ENCODE results near the gene RRAS2. TPM values are rescaled to one million over a fixed set of nuclear protein-coding genes. Genes with fewer than 3 reads are reported as not detected.
"Not testable (repeated sequence)": the region's sequence is repeated elsewhere in the genome, so short reads cannot be mapped to it uniquely, and the experiment has no call there.

Gene RRAS2
- total RNA-seq, result 10 to 100 TPM; 19.8 to 59.3 (median 28.3) TPM
- polyA plus RNA-seq, result 10 to 100 TPM in 2 of 3 donors, 1 to 10 TPM in 1; 9.2 to 28.3 (median 10.7) TPM
- long read RNA-seq, donor 1, partial matches to known transcripts, result 0 of 3 reads
- long read RNA-seq, donor 1, other reads (novel, unspliced or antisense), result 0 of 3 reads
- long read RNA-seq, donor 2, transcript RRAS2-201 (6 exons, 1,516 nt), result major isoform, 6 of 6 reads
- long read RNA-seq, donor 2, partial matches to known transcripts, result 0 of 6 reads
- long read RNA-seq, donor 2, other reads (novel, unspliced or antisense), result 0 of 6 reads
- long read RNA-seq, donor 3, partial matches to known transcripts, result 0 of 2 reads
- long read RNA-seq, donor 3, other reads (novel, unspliced or antisense), result 0 of 2 reads
- long read RNA-seq, donor 4, partial matches to known transcripts, result 1 of 3 reads
- long read RNA-seq, donor 4, other reads (novel, unspliced or antisense), result 1 of 3 reads
- long read RNA-seq, donor 5, transcript RRAS2-201 (6 exons, 1,516 nt), result major isoform, 21 of 27 reads
- long read RNA-seq, donor 5, partial matches to known transcripts, result 0 of 27 reads
- long read RNA-seq, donor 5, other reads (novel, unspliced or antisense), result 4 of 27 reads
- long read RNA-seq, donor 6, partial matches to known transcripts, result 0 of 2 reads
- long read RNA-seq, donor 6, other reads (novel, unspliced or antisense), result 1 of 2 reads
- long read RNA-seq, donor 7, partial matches to known transcripts, result 0 of 3 reads
- long read RNA-seq, donor 7, other reads (novel, unspliced or antisense), result 0 of 3 reads
- long read RNA-seq, donor 8, partial matches to known transcripts, result 0 of 5 reads
- long read RNA-seq, donor 8, other reads (novel, unspliced or antisense), result 0 of 5 reads
- long read RNA-seq, donor 9, partial matches to known transcripts, result 0 of 3 reads
- long read RNA-seq, donor 9, other reads (novel, unspliced or antisense), result 0 of 3 reads
- long read RNA-seq, donor 10, partial matches to known transcripts, result 0 of 2 reads
- long read RNA-seq, donor 10, other reads (novel, unspliced or antisense), result 0 of 2 reads

DNA sequence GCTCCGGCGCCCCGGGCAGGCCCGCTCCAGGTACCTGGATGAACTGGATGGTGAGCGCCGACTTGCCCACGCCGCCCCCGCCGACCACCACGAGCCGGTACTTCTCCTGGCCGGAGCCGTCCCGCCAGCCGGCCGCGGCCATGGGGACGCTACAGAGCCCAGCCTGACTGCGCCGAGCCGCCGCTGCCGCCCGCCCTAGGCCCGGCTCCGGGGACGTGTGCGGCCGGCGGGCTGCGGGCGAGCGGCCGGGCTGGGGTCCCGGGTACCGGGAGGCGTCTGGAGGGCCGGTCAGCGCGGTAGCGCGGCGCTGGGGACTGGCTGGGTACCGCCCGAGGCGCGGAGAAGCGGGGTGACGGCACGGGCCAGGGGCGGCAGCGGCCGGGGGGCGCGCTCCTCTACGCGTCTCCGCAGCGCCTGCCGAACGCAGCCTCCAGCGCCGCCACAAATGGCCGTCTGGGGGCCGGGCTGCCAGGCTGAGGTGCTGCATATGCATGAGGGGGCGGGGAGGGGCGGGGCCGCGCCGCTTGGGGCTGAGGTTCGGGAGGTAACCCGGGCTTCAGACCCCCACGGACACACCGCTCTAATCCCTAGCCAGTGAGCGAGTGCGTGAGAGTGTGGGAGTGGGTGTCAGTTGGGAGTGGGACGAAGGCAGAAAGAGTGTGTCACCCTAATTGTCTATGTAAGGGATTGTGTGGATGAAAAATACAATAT lies at the start of gene RRAS2:
TSS of gene RRAS2 (minus strand) at position 455 of the 711 bp plus-strand sequence. CDS start at position 142, 313 bp downstream.
- Histone ChIP-seq H3K4me3 (peak within 1 kb of the TSS; percentile 51 to 96 (median 59)), H3K9me3 (replicated peaks in 1 of 3) (no peaks in the 10 kb centered on the region), H3K27me3 (no peaks in the 10 kb centered on the region), H3K27ac (peak within 1 kb of the TSS in 4 of 5 donors; percentile 59 to 90 (median 62)), H3K4me1 (replicated peaks in 1 of 2) (peaks cover 5 to 9% of the 10 kb centered on the region in 2 donors), H3K36me3 (replicated peaks in 1 of 2) (no peaks in the 10 kb centered on the region)
- DNase-seq, result peak; percentile 65 to 78 (median 74)
- TF ChIP-seq, protein P1, sequence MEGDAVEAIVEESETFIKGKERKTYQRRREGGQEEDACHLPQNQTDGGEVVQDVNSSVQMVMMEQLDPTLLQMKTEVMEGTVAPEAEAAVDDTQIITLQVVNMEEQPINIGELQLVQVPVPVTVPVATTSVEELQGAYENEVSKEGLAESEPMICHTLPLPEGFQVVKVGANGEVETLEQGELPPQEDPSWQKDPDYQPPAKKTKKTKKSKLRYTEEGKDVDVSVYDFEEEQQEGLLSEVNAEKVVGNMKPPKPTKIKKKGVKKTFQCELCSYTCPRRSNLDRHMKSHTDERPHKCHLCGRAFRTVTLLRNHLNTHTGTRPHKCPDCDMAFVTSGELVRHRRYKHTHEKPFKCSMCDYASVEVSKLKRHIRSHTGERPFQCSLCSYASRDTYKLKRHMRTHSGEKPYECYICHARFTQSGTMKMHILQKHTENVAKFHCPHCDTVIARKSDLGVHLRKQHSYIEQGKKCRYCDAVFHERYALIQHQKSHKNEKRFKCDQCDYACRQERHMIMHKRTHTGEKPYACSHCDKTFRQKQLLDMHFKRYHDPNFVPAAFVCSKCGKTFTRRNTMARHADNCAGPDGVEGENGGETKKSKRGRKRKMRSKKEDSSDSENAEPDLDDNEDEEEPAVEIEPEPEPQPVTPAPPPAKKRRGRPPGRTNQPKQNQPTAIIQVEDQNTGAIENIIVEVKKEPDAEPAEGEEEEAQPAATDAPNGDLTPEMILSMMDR (IDR thresholded peaks at IDR 0.05), result no peak
- TF ChIP-seq POLR2A (IDR thresholded peaks at IDR 0.05), result peak; percentile 54 to 85
- 0 to 1% (median 1%) methylated on average over 15 to 78 of the region's 78 CpGs for WGBS, 4 donors
- intact Hi-C loops (cut with DNase I), result loop anchor here in 1 of 2 donors (10.0 kb wide), 1 partner anchor 54 kb away; no protein-coding TSS in a partner anchor

DNA sequence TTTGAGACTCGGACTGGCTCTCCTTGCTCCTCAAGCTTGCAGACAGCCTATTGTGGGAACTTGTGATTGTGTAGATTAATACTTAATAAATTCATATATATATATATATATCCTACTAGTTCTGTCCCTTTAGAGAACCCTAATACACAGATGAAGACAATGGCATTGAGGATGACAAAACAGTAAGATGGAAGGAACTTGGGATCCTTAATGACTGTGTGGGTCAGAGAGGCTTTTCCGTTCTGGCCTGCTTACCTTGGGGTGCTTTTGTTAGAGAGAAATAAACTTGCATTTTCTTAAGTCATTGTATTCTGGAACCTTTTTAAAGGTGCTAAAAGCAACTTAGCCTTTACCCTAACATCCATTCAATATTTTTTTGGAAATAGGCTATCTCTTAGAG lies 49.6 kb upstream of the RRAS2 start:
- Histone ChIP-seq H3K36me3 (replicated peaks in 1 of 2) (no peaks in the 10 kb centered on the region), H3K27me3 (no peaks in the 10 kb centered on the region), H3K27ac (no peak overlapping the region), H3K4me1 (replicated peaks in 1 of 2) (no peaks in the 10 kb centered on the region), H3K9me3 (replicated peaks in 1 of 3) (no peaks in the 10 kb centered on the region), H3K4me3 (no peak overlapping the region)
- intact Hi-C loops (cut with DNase I), result no loop called here
- 77 to 89% (median 82%) methylated on average over 2 of the region's 2 CpGs for WGBS, 4 donors
- no peak for DNase-seq
- TF ChIP-seq, protein P1 (IDR thresholded peaks at IDR 0.05), result no peak
- TF ChIP-seq POLR2A (IDR thresholded peaks at IDR 0.05), result no peak

DNA sequence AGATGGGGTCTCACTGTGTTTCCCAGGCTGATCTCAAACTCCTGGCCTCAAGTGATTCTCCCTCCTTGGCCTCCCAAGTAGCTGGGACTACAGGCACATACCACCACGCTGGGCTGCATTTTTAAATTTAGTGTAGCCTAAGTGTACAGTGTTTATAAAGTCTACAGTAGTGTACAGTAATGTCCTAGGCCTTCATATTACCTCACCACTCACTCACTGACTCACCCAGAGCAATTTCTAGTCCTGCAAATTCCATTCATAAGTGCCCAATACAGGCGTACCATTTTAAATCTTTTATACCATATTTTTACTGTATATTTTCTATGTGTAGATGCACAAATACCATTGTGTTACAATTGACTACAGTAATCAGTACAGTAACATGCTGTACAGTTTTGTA lies 47.1 kb upstream of the RRAS2 start:
- WGBS, 4 donors, result 89 to 100% (median 97%) methylated on average over 2 of the region's 2 CpGs
- H3K27ac ChIP-seq; H3K36me3 ChIP-seq (replicated peaks in 1 of 2); H3K27me3 ChIP-seq; DNase-seq; H3K4me1 ChIP-seq (replicated peaks in 1 of 2); intact Hi-C loops (cut with DNase I); H3K4me3 ChIP-seq; H3K9me3 ChIP-seq (replicated peaks in 1 of 3): not testable (repeated sequence)

DNA sequence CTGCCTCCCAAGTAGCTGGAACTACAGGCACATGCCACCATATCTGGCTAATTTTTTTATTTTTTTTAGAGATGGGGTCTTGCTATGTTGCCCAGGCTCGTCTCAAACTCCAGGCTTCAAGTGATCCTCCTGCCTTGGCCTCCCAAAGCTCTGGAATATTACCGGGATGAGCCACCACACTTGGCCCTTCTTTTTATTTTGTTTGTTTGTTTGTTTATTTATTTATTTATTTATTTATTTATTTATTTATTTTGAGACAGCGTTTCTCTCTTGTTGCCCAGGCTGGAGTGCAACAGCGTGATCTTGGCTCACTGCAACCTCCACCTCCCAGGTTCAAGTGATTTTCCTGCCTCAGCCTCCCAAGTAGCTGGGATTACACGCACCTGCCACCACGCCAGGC lies 44.5 kb upstream of the RRAS2 start:
- H3K4me3 ChIP-seq; H3K27me3 ChIP-seq; H3K9me3 ChIP-seq (replicated peaks in 1 of 3); H3K36me3 ChIP-seq (replicated peaks in 1 of 2); intact Hi-C loops (cut with DNase I); H3K27ac ChIP-seq; H3K4me1 ChIP-seq (replicated peaks in 1 of 2); DNase-seq: not testable (repeated sequence)
- WGBS, 4 donors, result 91 to 98% (median 94%) methylated on average over 6 of the region's 6 CpGs

All from adrenal gland (tissue), 19 donors.